Caco-2 (cell line): Measurements from ENCODE around the gene CATSPERD. TPM values are rescaled to one million over a fixed set of nuclear protein-coding genes. Genes with fewer than 3 reads are reported as not detected.

Source experiments
- BruUV-seq: library from RNA; stranded (reverse); fragments of 400-500 nt; replicated peaks from 2 replicates; lab custom pipeline; 2021; lab: Mats Ljungman, UMichigan
- CTCF ChIA-PET: fragments of 300-600 bp; sonication (Branson Sonifier 250); formaldehyde crosslinking; loops from one replicate; lab custom pipeline; 2022; ENCODE audit warnings: antibody characterized with exemption; lab: Charles Lee
- POLR2A ChIA-PET: fragments of 300-600 bp; sonication (Branson Sonifier 250); formaldehyde crosslinking; loops from one replicate; lab custom pipeline; 2022; ENCODE audit warnings: antibody characterized with exemption; lab: Charles Lee
- DNase-seq, 2 experiments: peaks; one replicate each; pipeline versions ENCODE4 v3.0.0 to v3.0.0-alpha.2; 2020 to 2022
- H3K27me3 ChIP-seq: replicated peaks from 2 replicates; pipeline ENCODE4 v1.6.0; 2011; ENCODE audit warnings: low read length; ENCODE audit not compliant: control insufficient read depth, insufficient read depth
- H3K36me3 ChIP-seq: 2 replicates; pipeline ENCODE4 v1.5.1; 2011; ENCODE audit warnings: low read length; ENCODE audit not compliant: control insufficient read depth, insufficient read depth
- H3K4me1 ChIP-seq: fragments of 250-450 bp; sonication (Bioruptor Pico); 2 replicates; pipeline ENCODE4 v1.5.1; 2020; ENCODE audit warnings: mild to moderate bottlenecking
- H3K4me3 ChIP-seq: 2 replicates; pipeline ENCODE4 v1.5.1; 2011; ENCODE audit warnings: low read depth, mild to moderate bottlenecking, control low read depth, low read length
- H3K9me3 ChIP-seq: fragments of 250-450 bp; sonication (Bioruptor Pico); 2 replicates; pipeline ENCODE4 v1.5.1; 2020; ENCODE audit warnings: mild to moderate bottlenecking, moderate library complexity
- H3K27ac Mint-ChIP-seq: one replicate; pipeline ENCODE4 v1.8.0; 2022; ENCODE audit warnings: mixed read lengths; ENCODE audit not compliant: unreplicated experiment
- H3K27me3 Mint-ChIP-seq: one replicate; pipeline ENCODE4 v1.8.0; 2022; ENCODE audit warnings: mixed read lengths; ENCODE audit not compliant: insufficient read depth, unreplicated experiment
- H3K36me3 Mint-ChIP-seq: one replicate; pipeline ENCODE4 v1.8.0; 2022; ENCODE audit warnings: mild to moderate bottlenecking, mixed read lengths; ENCODE audit not compliant: insufficient read depth, unreplicated experiment
- H3K4me1 Mint-ChIP-seq: one replicate; pipeline ENCODE4 v1.8.0; 2022; ENCODE audit warnings: low read depth, mixed read lengths; ENCODE audit not compliant: unreplicated experiment
- H3K4me3 Mint-ChIP-seq: one replicate; pipeline ENCODE4 v1.8.0; 2022; ENCODE audit warnings: mild to moderate bottlenecking, moderate library complexity, mixed read lengths; ENCODE audit not compliant: unreplicated experiment
- H3K9me3 Mint-ChIP-seq: one replicate; pipeline ENCODE4 v1.8.0; 2022; ENCODE audit warnings: mixed read lengths; ENCODE audit not compliant: unreplicated experiment
- intact Hi-C: fragments of 100-400 bp; cut with micrococcal nuclease; formaldehyde crosslinking; loops from one replicate; pipeline ENCODE4 v1.10.0; 2022; ENCODE audit not compliant: unreplicated experiment
- total RNA-seq: library from RNA; stranded (reverse); gene quantifications from 2 replicates; pipeline ENCODE4 v1.2.3, GENCODE V29; 2022
- TF ChIP-seq, protein P1 (sequence below), 2 experiments: fragments of 200-600 bp in 1 of 2; IDR thresholded peaks; 1 replicate in 1 of 2; 2 replicates in 1 of 2; pipeline versions ENCODE4 v1.5.1 to v1.8.0; 2011 to 2022; ENCODE audit warnings: antibody characterized with exemption in 1 of 2, control low read depth in 1 of 2, inconsistent platforms in 1 of 2, low read depth in 1 of 2, low read length in 1 of 2, mild to moderate bottlenecking in 1 of 2, moderate library complexity in 1 of 2; ENCODE audit not compliant: insufficient read depth in 1 of 2, severe bottlenecking in 1 of 2, unreplicated experiment in 1 of 2

The CATSPERD gene
- total RNA-seq, 1 experiment from 2014 or later, result not detected

DNA sequence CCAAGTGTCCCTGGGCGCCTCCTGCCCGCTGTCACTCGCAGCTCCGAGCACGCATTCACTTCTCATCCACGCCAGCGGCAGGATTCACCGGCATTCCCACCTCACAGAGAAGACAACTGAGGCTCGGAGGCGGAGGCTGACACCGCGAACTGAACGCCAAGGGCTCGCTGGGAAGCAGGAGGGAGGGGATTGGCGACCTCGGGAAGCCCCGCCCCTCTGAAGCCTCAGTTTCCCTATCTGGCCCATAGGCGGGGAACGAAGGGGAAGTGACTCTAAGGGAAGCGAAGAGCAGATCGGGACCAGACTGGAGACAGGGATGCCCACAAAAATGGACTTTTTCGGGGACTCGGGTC is 40.4 kb upstream of the CATSPERD start:
- intact Hi-C loops, result loop anchor here (1.0 kb wide), 1 partner anchor 110 kb away; no protein-coding TSS in a partner anchor
- H3K9me3 ChIP-seq, result no peaks in the 10 kb centered on the region
- peaks cover 15% of the 10 kb centered on the region for H3K4me1 Mint-ChIP-seq
- H3K27me3 Mint-ChIP-seq, result no peaks in the 10 kb centered on the region
- H3K27ac Mint-ChIP-seq, result peak overlapping the region; percentile 96
- no peaks in the 10 kb centered on the region for H3K27me3 ChIP-seq
- H3K36me3 ChIP-seq, result no peaks in the 10 kb centered on the region
- DNase-seq, result no peak
- ChIA-PET POLR2A (no interaction called here), CTCF (no interaction called here)
- TF ChIP-seq, protein P1, sequence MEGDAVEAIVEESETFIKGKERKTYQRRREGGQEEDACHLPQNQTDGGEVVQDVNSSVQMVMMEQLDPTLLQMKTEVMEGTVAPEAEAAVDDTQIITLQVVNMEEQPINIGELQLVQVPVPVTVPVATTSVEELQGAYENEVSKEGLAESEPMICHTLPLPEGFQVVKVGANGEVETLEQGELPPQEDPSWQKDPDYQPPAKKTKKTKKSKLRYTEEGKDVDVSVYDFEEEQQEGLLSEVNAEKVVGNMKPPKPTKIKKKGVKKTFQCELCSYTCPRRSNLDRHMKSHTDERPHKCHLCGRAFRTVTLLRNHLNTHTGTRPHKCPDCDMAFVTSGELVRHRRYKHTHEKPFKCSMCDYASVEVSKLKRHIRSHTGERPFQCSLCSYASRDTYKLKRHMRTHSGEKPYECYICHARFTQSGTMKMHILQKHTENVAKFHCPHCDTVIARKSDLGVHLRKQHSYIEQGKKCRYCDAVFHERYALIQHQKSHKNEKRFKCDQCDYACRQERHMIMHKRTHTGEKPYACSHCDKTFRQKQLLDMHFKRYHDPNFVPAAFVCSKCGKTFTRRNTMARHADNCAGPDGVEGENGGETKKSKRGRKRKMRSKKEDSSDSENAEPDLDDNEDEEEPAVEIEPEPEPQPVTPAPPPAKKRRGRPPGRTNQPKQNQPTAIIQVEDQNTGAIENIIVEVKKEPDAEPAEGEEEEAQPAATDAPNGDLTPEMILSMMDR (IDR thresholded peaks at IDR 0.05; ENCODE audit: insufficient read depth in 1 of 2, low read depth in 1 of 2, low read length in 1 of 2, severe bottlenecking in 1 of 2, unreplicated experiment in 1 of 2), result no peak
- BruUV-seq, result TSS peak; percentile 77
- no peaks in the 10 kb centered on the region for H3K9me3 Mint-ChIP-seq
- peak overlapping the region; percentile 79 for H3K4me3 Mint-ChIP-seq
- H3K4me1 ChIP-seq, result no peaks in the 10 kb centered on the region; the same call in 1 of the 2 replicates
- H3K4me3 ChIP-seq, result peak overlapping the region; percentile 91
- H3K36me3 Mint-ChIP-seq, result peaks cover 48% of the 10 kb centered on the region

- Mint-ChIP-seq H3K4me1 (peaks cover 15% of the 10 kb centered on the region), H3K27me3 (no peaks in the 10 kb centered on the region), H3K9me3 (no peaks in the 10 kb centered on the region), H3K27ac (peak within 1 kb of the TSS; percentile 96), H3K4me3 (peak within 1 kb of the TSS; percentile 79), H3K36me3 (peaks cover 41% of the 10 kb centered on the region)
- intact Hi-C loops, result loop anchor here (1.0 kb wide), 1 partner anchor 110 kb away; no protein-coding TSS in a partner anchor
- ChIA-PET POLR2A (no interaction called here), CTCF (no interaction called here)
- Histone ChIP-seq H3K36me3 (no peaks in the 10 kb centered on the region), H3K4me3 (peak within 1 kb of the TSS; percentile 91), H3K27me3 (no peaks in the 10 kb centered on the region), H3K4me1 (no peaks in the 10 kb centered on the region; the same call in 1 of the 2 replicates), H3K9me3 (no peaks in the 10 kb centered on the region)
- TF ChIP-seq, protein P1 (IDR thresholded peaks at IDR 0.05; ENCODE audit: insufficient read depth in 1 of 2, low read depth in 1 of 2, low read length in 1 of 2, severe bottlenecking in 1 of 2, unreplicated experiment in 1 of 2), result no peak
- no TSS peak for BruUV-seq
- peak; percentile 96 to 98 for DNase-seq
Observed at GRCh38 chr19:5680437-5681368, 39.7 kb upstream of the CATSPERD start, which contains the start of the genes HSD11B1L and MICOS13. Gene HSD11B1L (plus strand): TSS chr19:5681027. CDS start chr19:5684833, 3,806 bp downstream. Gene MICOS13 (minus strand): TSS chr19:5680516. CDS start chr19:5680486, 30 bp downstream.

DNA sequence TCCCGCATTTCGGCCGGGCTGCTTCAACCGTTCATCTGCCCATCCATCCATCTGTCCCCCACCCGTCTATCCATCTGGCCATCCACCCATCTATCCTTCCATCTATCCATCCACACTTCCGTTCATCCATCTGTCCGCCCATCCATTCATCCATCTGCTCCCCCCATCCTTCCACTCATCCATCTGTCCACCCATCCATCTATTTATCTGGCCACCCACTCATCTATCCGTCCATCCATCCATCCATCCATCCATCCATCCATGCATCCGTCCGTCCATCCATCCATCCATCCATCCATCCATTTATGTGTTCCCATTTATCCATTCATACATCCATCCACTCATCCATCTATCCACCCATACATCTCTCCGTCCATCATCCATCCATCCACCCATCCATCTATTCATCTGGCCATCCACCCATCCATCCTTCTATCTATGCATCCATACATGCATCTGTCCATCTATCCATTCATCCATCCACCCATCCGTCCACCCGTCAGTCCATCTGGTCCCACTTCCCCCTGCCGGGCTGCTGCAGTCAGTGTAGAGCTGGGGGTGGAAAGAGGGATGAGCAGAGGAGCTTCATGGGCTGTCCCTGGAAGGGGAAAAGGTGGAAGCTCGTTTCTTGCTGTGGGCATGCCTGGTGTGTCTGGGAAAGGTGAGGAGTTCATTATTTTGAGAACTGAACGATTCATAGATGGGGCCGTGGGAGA is 38.9 kb upstream of the CATSPERD start:
- no peak for DNase-seq
- H3K27me3 ChIP-seq, result no peaks in the 10 kb centered on the region
- intact Hi-C loops, result no loop called here
- no TSS peak for BruUV-seq
- H3K9me3 ChIP-seq, result no peaks in the 10 kb centered on the region
- Mint-ChIP-seq H3K9me3 (no peaks in the 10 kb centered on the region), H3K27me3 (no peaks in the 10 kb centered on the region), H3K36me3 (peaks cover 34% of the 10 kb centered on the region), H3K4me3 (peak overlapping the region; percentile 79), H3K4me1 (peaks cover 15% of the 10 kb centered on the region), H3K27ac (peak overlapping the region; percentile 26)
- H3K4me1 ChIP-seq, result no peaks in the 10 kb centered on the region; the same call in 1 of the 2 replicates
- peak overlapping the region; percentile 91 for H3K4me3 ChIP-seq
- H3K36me3 ChIP-seq, result no peaks in the 10 kb centered on the region
- POLR2A ChIA-PET, result no interaction called here
- CTCF ChIA-PET, result no interaction called here
- TF ChIP-seq, protein P1 (IDR thresholded peaks at IDR 0.05; ENCODE audit: insufficient read depth in 1 of 2, low read depth in 1 of 2, low read length in 1 of 2, severe bottlenecking in 1 of 2, unreplicated experiment in 1 of 2), result no peak
